ENCODE measurements around the gene UCK2.

UCK2 gene

DNA sequence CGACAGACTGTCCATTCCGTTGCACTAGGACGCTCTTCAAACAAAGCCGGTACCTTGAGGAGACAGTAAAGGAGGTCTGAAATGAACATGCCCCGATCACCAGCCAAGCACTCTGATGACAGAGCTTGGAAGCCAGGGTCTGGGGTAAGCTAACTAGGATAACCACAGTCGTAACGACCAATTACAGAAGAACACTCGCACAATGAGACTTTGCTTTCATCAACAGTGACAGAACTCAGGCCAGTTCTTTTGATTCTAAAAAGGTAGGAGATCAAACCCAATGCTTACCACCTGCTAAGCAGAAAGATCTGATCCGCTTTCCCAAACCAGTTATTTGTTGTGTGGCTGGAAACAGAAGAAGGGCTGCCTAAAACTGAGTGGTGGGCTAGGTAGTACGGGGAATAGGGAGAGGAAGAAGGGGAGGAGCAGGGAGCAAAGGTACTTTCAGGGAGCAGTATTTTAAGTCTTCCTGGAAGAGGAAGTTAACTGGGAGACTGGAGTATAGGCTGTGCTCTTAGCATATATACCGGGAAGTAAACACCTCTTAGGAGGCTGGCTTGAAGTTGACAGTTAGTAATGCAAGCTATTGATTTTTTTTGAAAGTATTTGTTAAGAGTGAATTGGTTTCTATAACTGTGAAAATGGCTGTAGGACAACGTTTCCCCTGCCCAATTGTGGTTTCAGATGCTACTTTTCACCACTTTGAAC, 38.4 kb downstream of the UCK2 start:
- Histone ChIP-seq H3K4me3 (replicated peaks; ENCODE audit: insufficient read depth, low read length) (no peak overlapping the region), H3K27me3 (ENCODE audit: insufficient read depth, poor library complexity, severe bottlenecking) (no peaks in the 10 kb centered on the region), H3K27ac (replicated peaks) (no peak overlapping the region)
- DNase-seq (ENCODE audit: low read depth in 1 of 2, low spot score in 1 of 2) = no peak
- TF ChIP-seq, protein P1, sequence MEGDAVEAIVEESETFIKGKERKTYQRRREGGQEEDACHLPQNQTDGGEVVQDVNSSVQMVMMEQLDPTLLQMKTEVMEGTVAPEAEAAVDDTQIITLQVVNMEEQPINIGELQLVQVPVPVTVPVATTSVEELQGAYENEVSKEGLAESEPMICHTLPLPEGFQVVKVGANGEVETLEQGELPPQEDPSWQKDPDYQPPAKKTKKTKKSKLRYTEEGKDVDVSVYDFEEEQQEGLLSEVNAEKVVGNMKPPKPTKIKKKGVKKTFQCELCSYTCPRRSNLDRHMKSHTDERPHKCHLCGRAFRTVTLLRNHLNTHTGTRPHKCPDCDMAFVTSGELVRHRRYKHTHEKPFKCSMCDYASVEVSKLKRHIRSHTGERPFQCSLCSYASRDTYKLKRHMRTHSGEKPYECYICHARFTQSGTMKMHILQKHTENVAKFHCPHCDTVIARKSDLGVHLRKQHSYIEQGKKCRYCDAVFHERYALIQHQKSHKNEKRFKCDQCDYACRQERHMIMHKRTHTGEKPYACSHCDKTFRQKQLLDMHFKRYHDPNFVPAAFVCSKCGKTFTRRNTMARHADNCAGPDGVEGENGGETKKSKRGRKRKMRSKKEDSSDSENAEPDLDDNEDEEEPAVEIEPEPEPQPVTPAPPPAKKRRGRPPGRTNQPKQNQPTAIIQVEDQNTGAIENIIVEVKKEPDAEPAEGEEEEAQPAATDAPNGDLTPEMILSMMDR (IDR thresholded peaks at IDR 0.05; ENCODE audit: insufficient read depth, low read length) = no peak
- TF ChIP-seq SPI1 (IDR thresholded peaks at IDR 0.05; ENCODE audit: borderline replicate concordance, low read depth) = no peak
- no peak for TF ChIP-seq GABPA (IDR thresholded peaks at IDR 0.05; ENCODE audit: low read depth)
- no peak for TF ChIP-seq POLR2AphosphoS5 (IDR thresholded peaks at IDR 0.05; ENCODE audit: low read depth)
- TF ChIP-seq, protein P2, sequence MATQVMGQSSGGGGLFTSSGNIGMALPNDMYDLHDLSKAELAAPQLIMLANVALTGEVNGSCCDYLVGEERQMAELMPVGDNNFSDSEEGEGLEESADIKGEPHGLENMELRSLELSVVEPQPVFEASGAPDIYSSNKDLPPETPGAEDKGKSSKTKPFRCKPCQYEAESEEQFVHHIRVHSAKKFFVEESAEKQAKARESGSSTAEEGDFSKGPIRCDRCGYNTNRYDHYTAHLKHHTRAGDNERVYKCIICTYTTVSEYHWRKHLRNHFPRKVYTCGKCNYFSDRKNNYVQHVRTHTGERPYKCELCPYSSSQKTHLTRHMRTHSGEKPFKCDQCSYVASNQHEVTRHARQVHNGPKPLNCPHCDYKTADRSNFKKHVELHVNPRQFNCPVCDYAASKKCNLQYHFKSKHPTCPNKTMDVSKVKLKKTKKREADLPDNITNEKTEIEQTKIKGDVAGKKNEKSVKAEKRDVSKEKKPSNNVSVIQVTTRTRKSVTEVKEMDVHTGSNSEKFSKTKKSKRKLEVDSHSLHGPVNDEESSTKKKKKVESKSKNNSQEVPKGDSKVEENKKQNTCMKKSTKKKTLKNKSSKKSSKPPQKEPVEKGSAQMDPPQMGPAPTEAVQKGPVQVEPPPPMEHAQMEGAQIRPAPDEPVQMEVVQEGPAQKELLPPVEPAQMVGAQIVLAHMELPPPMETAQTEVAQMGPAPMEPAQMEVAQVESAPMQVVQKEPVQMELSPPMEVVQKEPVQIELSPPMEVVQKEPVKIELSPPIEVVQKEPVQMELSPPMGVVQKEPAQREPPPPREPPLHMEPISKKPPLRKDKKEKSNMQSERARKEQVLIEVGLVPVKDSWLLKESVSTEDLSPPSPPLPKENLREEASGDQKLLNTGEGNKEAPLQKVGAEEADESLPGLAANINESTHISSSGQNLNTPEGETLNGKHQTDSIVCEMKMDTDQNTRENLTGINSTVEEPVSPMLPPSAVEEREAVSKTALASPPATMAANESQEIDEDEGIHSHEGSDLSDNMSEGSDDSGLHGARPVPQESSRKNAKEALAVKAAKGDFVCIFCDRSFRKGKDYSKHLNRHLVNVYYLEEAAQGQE (IDR thresholded peaks at IDR 0.05; ENCODE audit: insufficient replicate concordance, low read depth) = no peak

DNA sequence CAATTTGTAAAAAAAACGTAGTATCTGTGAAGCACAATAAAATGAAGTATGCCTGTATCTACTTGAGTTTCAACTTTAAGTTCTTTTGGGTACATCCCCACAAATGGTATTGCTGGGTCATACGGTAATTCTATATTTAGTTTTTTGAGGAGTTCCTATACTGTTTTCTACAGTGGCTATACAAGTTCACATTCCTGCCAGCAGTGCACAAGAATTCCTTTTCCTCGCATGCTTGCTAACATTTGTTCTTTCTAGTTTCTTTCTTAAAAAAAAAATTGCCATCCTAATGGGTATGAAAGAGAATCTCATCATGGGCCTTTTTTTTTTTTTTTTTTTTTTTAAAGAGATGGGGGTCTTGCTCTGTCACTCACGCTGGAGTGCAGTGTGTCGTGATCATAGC, 41.9 kb downstream of the UCK2 start:
- H3K4me3 ChIP-seq (replicated peaks; ENCODE audit: insufficient read depth, low read length) = no peak overlapping the region
- no peak overlapping the region for H3K27ac ChIP-seq (replicated peaks)
- TF ChIP-seq GABPA (IDR thresholded peaks at IDR 0.05; ENCODE audit: low read depth) (no peak), SPI1 (IDR thresholded peaks at IDR 0.05; ENCODE audit: borderline replicate concordance, low read depth) (no peak), POLR2AphosphoS5 (IDR thresholded peaks at IDR 0.05; ENCODE audit: low read depth) (no peak)
- TF ChIP-seq, protein P2 (IDR thresholded peaks at IDR 0.05; ENCODE audit: insufficient replicate concordance, low read depth) = no peak
- TF ChIP-seq, protein P1 (IDR thresholded peaks at IDR 0.05; ENCODE audit: insufficient read depth, low read length) = no peak
- H3K27me3 ChIP-seq (ENCODE audit: insufficient read depth, poor library complexity, severe bottlenecking) = no peaks in the 10 kb centered on the region
- DNase-seq (ENCODE audit: low read depth in 1 of 2, low spot score in 1 of 2) = no peak

DNA sequence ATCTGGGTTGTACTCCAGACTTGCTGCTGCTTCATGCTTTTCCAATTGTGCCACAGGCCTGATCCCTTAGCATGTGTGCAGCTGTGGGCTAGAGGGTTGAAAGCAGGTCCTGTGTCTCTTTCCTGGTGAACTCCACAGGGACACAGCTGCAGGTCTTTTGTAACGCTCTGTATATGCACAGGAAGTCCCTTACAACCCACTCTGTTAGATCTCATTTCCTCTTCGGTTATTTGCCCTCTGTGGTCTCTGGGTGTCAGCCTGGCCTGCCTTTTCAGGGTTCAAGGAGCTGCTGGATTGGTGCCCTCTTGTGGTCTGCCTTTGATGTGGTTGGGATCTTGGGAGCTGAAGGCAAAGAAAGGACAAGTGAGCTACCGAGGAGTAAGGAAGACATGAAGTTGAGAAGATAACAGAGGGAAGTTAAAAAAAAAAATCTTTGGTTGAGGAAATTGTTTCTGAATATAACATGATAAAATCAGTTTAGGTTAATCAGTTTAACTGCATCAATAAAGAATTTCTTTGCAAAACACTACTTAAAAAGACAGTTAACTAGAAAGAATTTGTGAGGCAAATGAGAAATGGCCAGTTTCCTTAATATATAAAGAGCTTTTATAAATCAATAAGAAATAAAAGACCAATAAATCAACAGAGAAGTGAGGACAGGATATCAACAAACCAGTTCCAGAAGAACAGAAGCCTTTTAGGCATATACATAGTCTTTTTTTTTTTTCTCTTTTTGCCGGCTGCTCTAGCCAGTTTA, 44.1 kb downstream of the UCK2 start:
- TF ChIP-seq GABPA (IDR thresholded peaks at IDR 0.05; ENCODE audit: low read depth) (no peak; the same call in 1 of the 2 replicates), SPI1 (IDR thresholded peaks at IDR 0.05; ENCODE audit: borderline replicate concordance, low read depth) (peak; percentile 84), POLR2AphosphoS5 (IDR thresholded peaks at IDR 0.05; ENCODE audit: low read depth) (peak; percentile 95)
- TF ChIP-seq, protein P2 (IDR thresholded peaks at IDR 0.05; ENCODE audit: insufficient replicate concordance, low read depth) = no peak
- TF ChIP-seq, protein P1 (IDR thresholded peaks at IDR 0.05; ENCODE audit: insufficient read depth, low read length) = peak; percentile 44
- H3K27me3 ChIP-seq (ENCODE audit: insufficient read depth, poor library complexity, severe bottlenecking) = no peaks in the 10 kb centered on the region
- DNase-seq (ENCODE audit: low read depth in 1 of 2, low spot score in 1 of 2) = peak; percentile 92 to 96
- peak overlapping the region; percentile 57 for H3K27ac ChIP-seq (replicated peaks)
- no peak overlapping the region for H3K4me3 ChIP-seq (replicated peaks; ENCODE audit: insufficient read depth, low read length)
